ENCODE measurements around the gene AIG1. TPM values are rescaled to one million over a fixed set of nuclear protein-coding genes. Genes with fewer than 3 reads are reported as not detected.

AIG1 gene
- total and polyA plus RNA-seq, 2 of the 13 experiments (the other 11 are each of a cell fraction or from before 2014, with no cell fraction given), result 115 to 197 TPM

GRCh38 chr6:143199291-143199690 is 138.6 kb downstream of the AIG1 start (continued):
- TF ChIP-seq ZNF318 (CRISPR knock-in tag; IDR thresholded peaks at IDR 0.05) (no peak), ZNF264 (CRISPR knock-in tag; IDR thresholded peaks at IDR 0.05) (no peak), ZNF124 (CRISPR knock-in tag; IDR thresholded peaks at IDR 0.05) (no peak)

GRCh38 chr6:143200167-143200770 is 139.6 kb downstream of the AIG1 start:
- Histone ChIP-seq H3K36me3 (replicated peaks in 1 of 2; ENCODE audit: control insufficient read depth in 1 of 2, insufficient read depth in 2 of 2, low read length in 2 of 2) (peaks cover 0 to 4% of the 10 kb centered on the region in 2 experiments; a peak in 1 of 5 replicates), H2AFZ (ENCODE audit: low read length) (no peak overlapping the region), H3K79me2 (ENCODE audit: insufficient read depth, low read length) (no peaks in the 10 kb centered on the region), H3K27ac (ENCODE audit: extremely low read length, insufficient read depth, low read length) (no peak overlapping the region), H3K9ac (ENCODE audit: insufficient read depth, low read depth, low read length) (no peak overlapping the region), H3K4me2 (ENCODE audit: low read depth, low read length) (no peak overlapping the region), H3K27me3 (ENCODE audit: control insufficient read depth in 1 of 2, insufficient read depth in 2 of 2, low read length in 2 of 2) (no peaks in the 10 kb centered on the region), H3K4me3 (replicated peaks in 1 of 3; ENCODE audit: insufficient read depth in 1 of 3, low read depth in 2 of 3, low read length in 3 of 3) (no peak overlapping the region), H4K20me1 (ENCODE audit: insufficient read depth, low read length) (no peaks in the 10 kb centered on the region), H3K9me3 (ENCODE audit: low read length) (peaks cover 11% of the 10 kb centered on the region), H3K4me1 (ENCODE audit: insufficient read depth, low read length) (peaks cover 7% of the 10 kb centered on the region; the same call in 1 of the 2 replicates)
- FAIRE-seq (no peak), ATAC-seq (no peak), DNase-seq (ENCODE audit: low spot score) (no peak)
- BruUV-seq (replicated peaks), result no TSS peak
- WGBS (ENCODE audit: low lambda C conversion rate), result 98% methylated on average over 6 of the region's 6 CpGs
- intact Hi-C loops (cut with micrococcal nuclease; ENCODE audit: unreplicated experiment) (no loop called here), in situ Hi-C loops (cut with HindIII; ENCODE audit: extremely low pct_ligation_motif_present, low pct_unique_long_range_greater_than_20kb) (no loop called here)
- POLR2A ChIA-PET, result no interaction called here
- CTCF ChIA-PET (ENCODE audit: low intra/inter-chr PET ratio, low total read pairs), result no interaction called here
- no peak for TF ChIP-seq ZNF260 (CRISPR knock-in tag; IDR thresholded peaks at IDR 0.05; ENCODE audit: borderline replicate concordance, low read depth)
- TF ChIP-seq IRX3 (CRISPR knock-in tag; IDR thresholded peaks at IDR 0.05; ENCODE audit: borderline replicate concordance, low read depth), result no peak
- no peak for TF ChIP-seq TAF15 (IDR thresholded peaks at IDR 0.05; ENCODE audit: low read depth, low read length, poor library complexity, severe bottlenecking)
- no peak for TF ChIP-seq USF2 (IDR thresholded peaks at IDR 0.05; ENCODE audit: low read depth, low read length)
- no peak for TF ChIP-seq USF2 (CRISPR knock-in tag; IDR thresholded peaks at IDR 0.05; ENCODE audit: borderline replicate concordance)
- 0 out of 2 replicates have a peak, but pooled peaks have one; percentile 40 for TF ChIP-seq ATF7 (IDR thresholded peaks at IDR 0.05)
- no peak for TF ChIP-seq ATF7 (CRISPR knock-in tag; IDR thresholded peaks at IDR 0.05)
- TF ChIP-seq SIN3B (IDR thresholded peaks at IDR 0.05; ENCODE audit: low read length), result no peak
- TF ChIP-seq POGZ (CRISPR knock-in tag; IDR thresholded peaks at IDR 0.05), result no peak
- no peak for TF ChIP-seq SOX13 (IDR thresholded peaks at IDR 0.05)
- no peak for TF ChIP-seq SOX13 (CRISPR knock-in tag; conservative IDR thresholded peaks at IDR 0.05 in 1 of 2, IDR thresholded peaks at IDR 0.05 in 1 of 2)

Measured in HepG2 (cell line).